IPS-NIHi7 (cell line): ENCODE data around the gene METRNL.
"Not testable (repeated sequence)": the region's sequence is repeated elsewhere in the genome, so short reads cannot be mapped to it uniquely, and the experiment has no call there.

Experiments used
- DNase-seq: peaks from one replicate; pipeline ENCODE4 v3.0.0; 2012; ENCODE audit warnings: mixed read lengths; ENCODE audit errors: extremely low spot score

Gene METRNL

GRCh38 chr17:83140249-83140566 lies 60.8 kb downstream of the METRNL start:
- not testable (repeated sequence) for DNase-seq

- DNase-seq: no peak
These were observed 63.2 kb downstream of the METRNL start for GRCh38 chr17:83142619-83143018.

- DNase-seq: no peak
These were observed 64.4 kb downstream of the METRNL start for GRCh38 chr17:83143817-83144231.
